ENCODE results near the gene UTP25.

UTP25 gene

GRCh38 chr1:209805875-209806760 is 21.7 kb upstream of the UTP25 start, which contains the start of gene IRF6:
Gene IRF6, minus strand, starts transcription at chr1:209806142. Its CDS starts 4,729 bp downstream, at chr1:209801413.
- in situ Hi-C loops (cut with MboI; ENCODE audit: low sequenced_read_pairs), result no loop called here

GRCh38 chr1:209807509-209807908 is 20.3 kb upstream of the UTP25 start:
- in situ Hi-C loops (cut with MboI; ENCODE audit: low sequenced_read_pairs), result no loop called here

- in situ Hi-C loops (cut with MboI; ENCODE audit: low sequenced_read_pairs), result no loop called here
Observed at GRCh38 chr1:209808059-209808581, 19.7 kb upstream of the UTP25 start.

GRCh38 chr1:209809611-209810010 is 18.2 kb upstream of the UTP25 start:
- in situ Hi-C loops (cut with MboI; ENCODE audit: low sequenced_read_pairs), result no loop called here

GRCh38 chr1:209810783-209811182 is 17.0 kb upstream of the UTP25 start:
- in situ Hi-C loops (cut with MboI; ENCODE audit: low sequenced_read_pairs), result no loop called here

- in situ Hi-C loops (cut with MboI; ENCODE audit: low sequenced_read_pairs), result no loop called here
Observed at GRCh38 chr1:209813902-209814301, 13.9 kb upstream of the UTP25 start.

- in situ Hi-C loops (cut with MboI; ENCODE audit: low sequenced_read_pairs), result no loop called here
Observed at GRCh38 chr1:209815490-209815889, 12.3 kb upstream of the UTP25 start.

- in situ Hi-C loops (cut with MboI; ENCODE audit: low sequenced_read_pairs), result no loop called here
Observed at GRCh38 chr1:209815931-209816341, 11.8 kb upstream of the UTP25 start.

- in situ Hi-C loops (cut with MboI; ENCODE audit: low sequenced_read_pairs), result no loop called here
Observed at GRCh38 chr1:209816923-209817322, 10.8 kb upstream of the UTP25 start.

- in situ Hi-C loops (cut with MboI; ENCODE audit: low sequenced_read_pairs), result no loop called here
Observed at GRCh38 chr1:209817691-209818090, 10.1 kb upstream of the UTP25 start.

- in situ Hi-C loops (cut with MboI; ENCODE audit: low sequenced_read_pairs), result no loop called here
Observed at GRCh38 chr1:209819058-209819457, 8.7 kb upstream of the UTP25 start.

GRCh38 chr1:209820986-209821385 is 6.8 kb upstream of the UTP25 start:
- in situ Hi-C loops (cut with MboI; ENCODE audit: low sequenced_read_pairs), result no loop called here

- in situ Hi-C loops (cut with MboI; ENCODE audit: low sequenced_read_pairs), result no loop called here
Observed at GRCh38 chr1:209822706-209823105, 5.1 kb upstream of the UTP25 start.

- in situ Hi-C loops (cut with MboI; ENCODE audit: low sequenced_read_pairs), result no loop called here
Observed at GRCh38 chr1:209823143-209824041, 4.4 kb upstream of the UTP25 start.

GRCh38 chr1:209825591-209826434 is 2.0 kb upstream of the UTP25 start:
- in situ Hi-C loops (cut with MboI; ENCODE audit: low sequenced_read_pairs), result no loop called here

GRCh38 chr1:209829716-209830115 is 1.9 kb downstream of the UTP25 start:
- in situ Hi-C loops (cut with MboI; ENCODE audit: low sequenced_read_pairs), result no loop called here

- in situ Hi-C loops (cut with MboI; ENCODE audit: low sequenced_read_pairs), result no loop called here
Observed at GRCh38 chr1:209830722-209831121, 3.0 kb downstream of the UTP25 start.

- in situ Hi-C loops (cut with MboI; ENCODE audit: low sequenced_read_pairs), result no loop called here
Observed at GRCh38 chr1:209831615-209832014, 3.8 kb downstream of the UTP25 start.

GRCh38 chr1:209835782-209836298 is 8.1 kb downstream of the UTP25 start:
- in situ Hi-C loops (cut with MboI; ENCODE audit: low sequenced_read_pairs), result no loop called here

GRCh38 chr1:209837671-209838070 is 9.9 kb downstream of the UTP25 start:
- in situ Hi-C loops (cut with MboI; ENCODE audit: low sequenced_read_pairs), result no loop called here
